Ectodermal cell (in vitro differentiated cells): Measurements from ENCODE around the gene PPP1R7.

ENCODE experiments used
- H3K27ac ChIP-seq: 2 replicates; pipeline ENCODE4 v1.7.0; 2013; ENCODE audit warnings: mild to moderate bottlenecking, low read depth, low read length; ENCODE audit not compliant: insufficient read depth, poor library complexity, severe bottlenecking
- H3K27me3 ChIP-seq: 2 replicates; pipeline ENCODE4 v1.7.0; 2013; ENCODE audit warnings: mild to moderate bottlenecking, low read length; ENCODE audit not compliant: insufficient read depth, control insufficient read depth, poor library complexity, severe bottlenecking
- H3K36me3 ChIP-seq: one replicate; pipeline ENCODE4 v1.7.0; 2013; ENCODE audit warnings: low read length; ENCODE audit not compliant: control insufficient read depth, insufficient read depth
- H3K4me1 ChIP-seq: one replicate; pipeline ENCODE4 v1.7.0; 2013; ENCODE audit warnings: low read length; ENCODE audit not compliant: control insufficient read depth, insufficient read depth
- H3K4me3 ChIP-seq: 2 replicates; pipeline ENCODE4 v1.7.0; 2013; ENCODE audit warnings: low read depth, low read length, control low read depth; ENCODE audit not compliant: insufficient read depth
- H3K9me3 ChIP-seq: 2 replicates; pipeline ENCODE4 v1.7.0; 2013; ENCODE audit warnings: mild to moderate bottlenecking, low read length, moderate library complexity; ENCODE audit not compliant: control insufficient read depth
- WGBS, 2 experiments: methylation state at CpG; one replicate each; pipeline ENCODE4 v1.1.7; 2013; ENCODE audit warnings: missing lambda C conversion rate in 2 of 2; 5-methylcytosine and 5-hydroxymethylcytosine counted together

The PPP1R7 gene

DNA sequence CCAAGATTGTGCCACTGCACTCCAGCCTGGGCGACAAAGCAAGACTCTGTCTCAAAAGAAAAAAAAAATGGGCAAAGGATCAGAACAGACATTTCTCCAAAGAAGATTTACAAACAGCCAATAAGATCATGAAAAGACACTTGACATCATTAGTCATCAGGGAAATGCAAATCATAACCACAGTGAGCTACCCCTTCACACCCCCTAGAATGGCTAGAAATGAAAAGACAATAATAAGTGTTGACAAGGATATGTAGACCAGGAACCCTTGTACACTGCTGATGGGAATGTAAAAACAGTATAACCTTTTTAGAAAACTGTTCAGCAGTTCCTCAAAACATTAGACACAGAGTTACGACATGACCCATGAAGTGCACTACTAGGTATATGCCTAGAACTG is 29.8 kb upstream of the PPP1R7 start:
- Histone ChIP-seq H3K27me3 (no peaks in the 10 kb centered on the region), H3K9me3 (no peaks in the 10 kb centered on the region), H3K4me3 (no peak overlapping the region), H3K27ac (no peak overlapping the region), H3K36me3 (peaks cover 10% of the 10 kb centered on the region), H3K4me1 (no peaks in the 10 kb centered on the region)
- 89 to 90% methylated on average over 2 of the region's 2 CpGs for WGBS, 2 experiments

DNA sequence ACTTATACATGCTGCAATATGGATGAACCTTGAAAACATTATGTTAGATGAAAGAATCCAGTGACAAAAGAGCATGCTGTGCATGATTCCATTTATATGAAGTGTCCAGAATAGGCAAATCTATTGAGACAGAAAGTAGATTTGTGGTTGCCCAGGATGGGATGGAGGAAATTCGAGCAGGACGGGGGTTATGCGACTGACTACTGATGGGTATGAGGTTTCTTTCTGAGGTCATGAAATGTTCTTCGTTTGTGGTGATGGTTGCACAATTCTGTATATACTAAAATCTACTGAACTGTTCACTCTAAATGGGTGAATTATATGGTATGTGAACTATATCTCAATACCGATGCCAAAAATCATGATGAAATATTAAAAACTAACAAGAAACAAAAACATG is 29.3 kb upstream of the PPP1R7 start:
- no peak overlapping the region for H3K4me3 ChIP-seq
- peaks cover 10% of the 10 kb centered on the region for H3K36me3 ChIP-seq
- H3K27me3 ChIP-seq = no peaks in the 10 kb centered on the region
- H3K4me1 ChIP-seq = no peaks in the 10 kb centered on the region
- no peak overlapping the region for H3K27ac ChIP-seq
- WGBS, 2 experiments = 94 to 98% methylated on average over 3 to 4 of the region's 5 CpGs
- no peaks in the 10 kb centered on the region for H3K9me3 ChIP-seq

DNA sequence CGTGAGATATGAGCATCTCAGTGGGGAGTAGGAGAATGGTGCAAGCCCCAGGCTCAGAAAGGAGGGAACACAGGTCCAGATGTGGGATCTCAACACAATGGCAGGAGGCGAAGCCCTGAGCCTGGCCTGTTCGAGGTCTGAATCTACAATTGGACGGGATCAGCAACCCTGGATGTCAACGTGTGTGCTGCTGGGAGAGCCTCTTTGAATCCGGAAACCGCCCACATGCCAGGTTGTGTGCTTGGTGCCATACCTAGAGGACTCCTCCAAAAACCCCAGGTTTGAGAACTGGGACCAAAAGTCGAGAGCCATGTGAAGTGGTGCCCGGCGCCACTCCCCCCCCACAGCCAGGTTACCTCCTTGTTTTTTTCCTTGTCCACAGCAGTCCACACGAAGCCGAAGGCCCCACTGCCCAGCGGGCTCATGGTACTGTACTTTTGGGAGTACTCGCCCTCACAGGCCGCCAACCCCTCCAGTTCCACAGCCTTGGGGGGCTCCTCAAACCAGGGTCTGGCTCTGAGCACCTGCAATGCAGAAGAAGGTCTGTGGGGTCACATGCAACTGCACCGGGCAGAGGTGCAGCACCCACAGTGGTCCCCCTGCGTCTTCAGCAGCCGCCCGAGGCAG is 27.8 kb upstream of the PPP1R7 start:
- Histone ChIP-seq H3K27ac (no peak overlapping the region), H3K27me3 (no peaks in the 10 kb centered on the region), H3K36me3 (peaks cover 10% of the 10 kb centered on the region), H3K4me3 (no peak overlapping the region), H3K4me1 (no peaks in the 10 kb centered on the region), H3K9me3 (no peaks in the 10 kb centered on the region)
- 91 to 92% methylated on average over 19 of the region's 19 CpGs for WGBS, 2 experiments

DNA sequence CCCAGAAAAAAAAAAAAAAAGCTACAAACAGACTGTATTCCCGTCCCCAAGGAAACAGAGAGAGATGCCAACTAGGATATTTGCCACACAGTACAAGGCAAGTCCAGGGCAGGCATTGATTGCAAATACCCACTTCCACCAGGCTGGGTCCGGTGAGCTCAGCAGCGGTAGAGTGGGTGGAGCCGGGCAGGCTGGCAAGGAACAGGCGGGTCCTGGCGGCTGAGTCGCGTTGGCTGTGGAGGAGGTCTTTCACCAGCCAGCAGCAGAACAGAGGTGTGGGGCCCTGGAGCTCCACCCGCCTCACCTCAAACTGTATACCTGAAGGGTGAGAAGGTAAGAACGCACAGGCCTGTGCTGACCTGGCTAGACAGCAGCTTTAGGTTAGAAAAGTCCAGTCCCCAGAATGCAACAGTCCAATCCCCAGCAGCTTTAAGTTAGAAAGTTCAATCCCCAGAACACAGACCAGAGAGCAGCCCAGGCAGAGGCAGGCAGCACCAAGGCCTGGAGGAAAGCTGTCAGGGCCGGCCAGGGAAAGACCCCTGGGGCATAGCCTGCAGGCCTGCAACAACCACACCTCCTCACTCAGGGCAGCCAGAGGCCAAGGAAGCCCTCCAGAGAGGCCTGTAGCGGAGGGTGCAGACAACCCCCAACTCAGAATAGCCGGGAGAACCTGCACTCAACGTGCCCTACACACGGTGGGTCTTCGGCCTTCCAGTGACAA is 26.3 kb upstream of the PPP1R7 start:
- Histone ChIP-seq H3K9me3 (no peaks in the 10 kb centered on the region), H3K4me1 (no peaks in the 10 kb centered on the region), H3K27ac (no peak overlapping the region), H3K36me3 (peaks cover 10% of the 10 kb centered on the region), H3K27me3 (no peaks in the 10 kb centered on the region), H3K4me3 (no peak overlapping the region)
- 92 to 93% methylated on average over 16 of the region's 16 CpGs for WGBS, 2 experiments

DNA sequence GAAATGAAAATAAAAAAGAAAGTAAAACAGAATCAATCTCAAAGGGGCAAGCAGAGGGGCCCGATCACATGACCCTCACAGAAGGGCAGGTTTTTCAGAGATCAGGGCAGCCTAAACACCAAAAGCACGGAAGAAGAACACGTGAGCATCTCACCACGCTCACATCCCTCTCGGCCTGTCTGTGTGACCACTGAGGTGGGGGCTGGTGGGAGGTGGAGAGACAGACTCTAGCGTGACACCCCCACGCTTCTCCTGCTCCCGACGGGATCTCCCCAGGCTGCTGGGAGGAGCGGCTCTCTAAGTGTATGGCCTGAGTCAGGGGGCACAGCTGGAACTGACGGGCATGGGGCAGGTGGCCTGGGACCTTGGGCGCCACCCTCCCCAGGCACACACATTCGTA is 24.6 kb upstream of the PPP1R7 start:
- H3K27ac ChIP-seq = no peak overlapping the region
- H3K4me3 ChIP-seq = no peak overlapping the region
- no peaks in the 10 kb centered on the region for H3K9me3 ChIP-seq
- H3K4me1 ChIP-seq = no peaks in the 10 kb centered on the region
- no peaks in the 10 kb centered on the region for H3K27me3 ChIP-seq
- WGBS, 2 experiments = 94 to 96% methylated on average over 13 of the region's 13 CpGs
- peaks cover 6% of the 10 kb centered on the region for H3K36me3 ChIP-seq

DNA sequence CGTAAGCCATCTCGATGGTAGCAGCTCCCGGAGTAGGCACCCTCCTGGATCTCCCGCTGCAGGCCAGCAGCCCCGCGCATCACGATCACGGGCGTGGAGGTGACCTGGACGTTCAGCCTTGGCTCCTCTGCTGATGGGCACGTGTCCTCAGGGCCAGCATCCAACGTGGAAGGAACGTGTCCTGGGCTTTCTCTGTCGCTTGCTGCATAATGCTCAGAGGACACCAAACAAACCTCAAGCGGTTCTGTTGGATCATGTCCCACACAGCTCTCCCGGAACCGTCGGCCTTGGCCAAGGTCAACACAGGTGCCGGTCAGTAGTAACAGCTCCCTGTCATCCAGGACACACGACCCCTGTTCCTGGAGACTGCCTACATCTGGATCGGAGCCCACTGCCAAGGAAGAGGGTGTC is 24.1 kb upstream of the PPP1R7 start:
- Histone ChIP-seq H3K9me3 (no peaks in the 10 kb centered on the region), H3K27ac (no peak overlapping the region), H3K36me3 (peaks cover 5% of the 10 kb centered on the region), H3K4me1 (no peaks in the 10 kb centered on the region), H3K27me3 (no peaks in the 10 kb centered on the region), H3K4me3 (no peak overlapping the region)
- WGBS, 2 experiments = 94 to 95% methylated on average over 21 of the region's 21 CpGs

DNA sequence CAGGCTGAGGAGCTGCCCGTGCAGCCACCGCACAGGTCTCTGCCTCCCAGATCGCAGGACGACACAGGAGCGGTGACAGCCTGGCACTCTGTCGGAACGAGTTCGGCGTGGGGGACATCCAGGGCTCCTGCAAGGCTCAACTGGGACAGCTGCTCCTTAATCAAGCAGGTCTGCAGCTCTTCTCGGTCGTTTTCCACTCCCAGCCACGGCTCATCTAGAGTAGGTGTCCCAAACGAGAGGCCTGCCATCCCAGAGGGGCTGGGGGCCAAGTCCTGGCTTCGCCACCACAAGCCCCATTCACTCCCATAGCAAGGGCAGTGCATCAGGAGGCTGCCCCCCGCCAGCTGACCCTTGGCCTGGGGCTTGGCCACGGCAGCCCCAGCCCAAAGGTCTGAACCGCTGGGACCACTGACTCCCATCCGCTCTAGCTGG is 23.5 kb upstream of the PPP1R7 start:
- 94 to 95% methylated on average over 18 of the region's 18 CpGs for WGBS, 2 experiments
- Histone ChIP-seq H3K27me3 (no peaks in the 10 kb centered on the region), H3K36me3 (peaks cover 5% of the 10 kb centered on the region), H3K4me3 (no peak overlapping the region), H3K27ac (no peak overlapping the region), H3K4me1 (no peaks in the 10 kb centered on the region), H3K9me3 (no peaks in the 10 kb centered on the region)

DNA sequence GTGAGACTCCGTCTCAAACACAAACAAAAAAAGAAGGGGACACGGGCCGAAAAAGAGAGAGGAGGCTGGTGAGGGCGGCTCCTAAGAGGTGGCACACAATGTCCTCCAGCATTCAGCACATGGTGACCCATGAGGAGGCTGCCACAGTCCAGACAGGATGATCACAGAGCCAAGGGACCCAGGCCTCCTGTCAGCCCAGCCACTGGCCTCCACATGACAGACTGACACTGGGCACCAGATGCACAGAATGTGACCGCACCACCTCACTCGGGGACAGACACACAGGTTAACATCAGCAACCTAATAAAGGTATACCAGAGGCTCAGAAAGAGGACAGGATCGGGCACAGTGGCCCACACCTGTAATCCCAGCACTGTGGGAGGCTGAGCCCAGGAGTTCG is 22.0 kb upstream of the PPP1R7 start:
- WGBS, 2 experiments = 93 to 94% methylated on average over 8 of the region's 8 CpGs
- no peaks in the 10 kb centered on the region for H3K4me1 ChIP-seq
- H3K4me3 ChIP-seq = no peak overlapping the region
- H3K36me3 ChIP-seq = no peaks in the 10 kb centered on the region
- H3K27me3 ChIP-seq = no peaks in the 10 kb centered on the region
- no peaks in the 10 kb centered on the region for H3K9me3 ChIP-seq
- H3K27ac ChIP-seq = no peak overlapping the region

DNA sequence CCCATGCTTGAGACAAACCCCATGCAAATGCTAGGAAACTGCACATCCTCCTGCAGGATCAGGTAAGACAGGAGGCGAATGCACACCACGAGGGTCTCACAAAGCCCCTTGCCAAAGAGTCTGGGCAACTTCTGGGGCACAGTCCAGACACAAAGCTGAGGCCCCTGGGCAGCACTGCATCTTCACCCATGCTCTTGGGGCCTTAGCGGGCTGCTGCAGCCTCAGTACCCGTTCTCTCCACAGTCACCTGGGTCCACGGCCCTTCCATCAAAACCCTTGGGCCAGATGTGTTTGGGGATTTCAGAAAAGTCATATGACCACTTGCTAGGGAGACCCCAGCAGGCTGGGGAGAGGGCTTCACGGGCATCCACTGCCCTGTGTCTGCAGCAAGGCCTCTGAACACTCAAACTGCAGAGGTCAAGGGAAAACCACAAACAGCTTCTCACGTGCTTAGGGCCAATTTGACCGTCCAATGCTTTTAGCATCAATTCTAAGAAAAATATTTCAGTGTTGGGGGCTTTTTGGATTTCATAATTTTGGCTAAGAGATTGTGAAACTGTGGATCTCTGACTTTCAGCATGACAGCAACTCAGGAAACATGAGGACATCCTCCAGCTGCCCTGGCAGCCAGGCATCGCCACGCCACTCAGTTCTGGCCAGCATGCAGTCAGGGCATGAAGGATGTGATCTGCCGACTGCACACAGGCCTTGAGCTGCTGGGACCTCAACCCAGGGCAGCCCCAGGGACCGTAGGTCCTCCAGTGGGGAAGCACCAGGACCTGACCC is 21.0 kb upstream of the PPP1R7 start:
- Histone ChIP-seq H3K27me3 (no peaks in the 10 kb centered on the region), H3K36me3 (no peaks in the 10 kb centered on the region), H3K27ac (no peak overlapping the region), H3K9me3 (no peaks in the 10 kb centered on the region), H3K4me1 (no peaks in the 10 kb centered on the region), H3K4me3 (no peak overlapping the region)
- WGBS, 2 experiments = 93% methylated on average over 12 of the region's 12 CpGs

DNA sequence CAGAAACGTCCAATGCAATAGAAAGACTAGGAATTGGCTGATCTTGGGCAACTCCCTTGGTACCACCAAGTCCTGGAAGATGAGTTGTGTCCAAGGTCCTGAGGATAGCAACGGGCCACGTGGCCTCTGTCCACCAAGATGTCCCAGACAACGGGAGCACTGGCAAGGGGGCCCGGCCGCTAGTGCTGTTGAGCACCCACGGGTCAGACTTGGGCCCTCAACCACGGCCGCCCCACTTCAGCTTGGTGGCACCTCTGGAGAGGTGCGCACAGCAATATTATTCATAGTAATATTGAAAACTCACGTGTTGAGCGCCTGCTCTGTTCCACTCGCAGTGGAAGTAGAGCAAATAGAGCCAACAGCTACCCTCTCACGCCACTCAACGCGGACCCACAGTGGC is 20.0 kb upstream of the PPP1R7 start:
- no peaks in the 10 kb centered on the region for H3K36me3 ChIP-seq
- H3K27me3 ChIP-seq = no peaks in the 10 kb centered on the region
- no peaks in the 10 kb centered on the region for H3K4me1 ChIP-seq
- H3K9me3 ChIP-seq = no peaks in the 10 kb centered on the region
- H3K4me3 ChIP-seq = no peak overlapping the region
- no peak overlapping the region for H3K27ac ChIP-seq
- WGBS, 2 experiments = 95% methylated on average over 16 of the region's 16 CpGs
